Measurements from ENCODE around the gene TYW1. TPM values are rescaled to one million over a fixed set of nuclear protein-coding genes. Genes with fewer than 3 reads are reported as not detected.

TYW1 gene
- total and polyA plus RNA-seq, 2 of the 8 experiments (the other 6 are each of a cell fraction or from before 2014, with no cell fraction given), result 8.8 to 16.2 TPM

- H2BK20ac ChIP-seq (ENCODE audit: low read length), result no peak overlapping the region
- H3K36me3 ChIP-seq (ENCODE audit: control insufficient read depth in 2 of 4, insufficient read depth in 4 of 4, low read length in 3 of 4), result no peaks in the 10 kb centered on the region
- H3K4me3 ChIP-seq (ENCODE audit: extremely low read depth in 1 of 4, insufficient read depth in 2 of 4, low read depth in 3 of 4, low read length in 4 of 4), result no peak overlapping the region
- H3K23ac ChIP-seq (ENCODE audit: insufficient read length), result no peak overlapping the region
- H2BK15ac ChIP-seq (ENCODE audit: low read length), result no peak overlapping the region
- no peak overlapping the region for H4K91ac ChIP-seq (replicated peaks; ENCODE audit: insufficient read length, low read length)
- H3K14ac ChIP-seq (ENCODE audit: insufficient read length), result no peak overlapping the region
- no peak overlapping the region for H4K8ac ChIP-seq (ENCODE audit: extremely low read depth, insufficient read depth, low read length)
- H3K4ac ChIP-seq (replicated peaks; ENCODE audit: insufficient read length, low read depth, low read length), result no peak overlapping the region
- no peak overlapping the region for H4K5ac ChIP-seq (ENCODE audit: insufficient read length, low read depth, low read length)
- H3K27ac ChIP-seq (ENCODE audit: low read depth, low read length), result no peak overlapping the region
- POLR2A ChIA-PET (ENCODE audit: partially characterized antibody), result no interaction called here
- FAIRE-seq, result no peak
- H2BK5ac ChIP-seq (ENCODE audit: low read depth, low read length), result no peak overlapping the region
- no peak overlapping the region for H3K4me2 ChIP-seq (ENCODE audit: insufficient read depth in 1 of 2, low read depth in 2 of 2, low read length in 2 of 2)
- no peak overlapping the region for H2AK5ac ChIP-seq (ENCODE audit: low read depth, low read length)
- no peak overlapping the region for H3K56ac ChIP-seq (replicated peaks; ENCODE audit: insufficient read length, low read depth, low read length)
- CTCF ChIA-PET (ENCODE audit: partially characterized antibody), result interaction anchor here (0.7 kb wide), 1 partner anchor 672 kb away, joined by 3 read pairs; no protein-coding TSS in a partner anchor
- 100% methylated on average over 4 of the region's 4 CpGs; no CpG with 5 or more reads in 1 of the 2 experiments for whole genome bisulfite sequencing, 2 experiments (ENCODE audit: extremely low coverage in 1 of 2, insufficient coverage in 1 of 2, insufficient read length in 1 of 2, insufficient replicate concordance in 2 of 2, low coverage in 1 of 2, low lambda C conversion rate in 2 of 2, missing lambda C conversion rate in 1 of 2)
- no peaks in the 10 kb centered on the region for H3K9me3 ChIP-seq (ENCODE audit: insufficient read depth in 2 of 2, low read depth in 1 of 2, low read length in 1 of 2)
- H3K79me1 ChIP-seq (ENCODE audit: low read depth, low read length), result no peaks in the 10 kb centered on the region
- H3K23me2 ChIP-seq (ENCODE audit: low read depth, low read length), result peaks cover 3% of the 10 kb centered on the region; the same call in 1 of the 2 replicates
- no peak overlapping the region for H3K18ac ChIP-seq (ENCODE audit: extremely low read depth, low read length)
- no peak overlapping the region for H2BK12ac ChIP-seq (ENCODE audit: low read depth, low read length)
- no peak overlapping the region for H2AFZ ChIP-seq (ENCODE audit: low read length)
- H3K9ac ChIP-seq (replicated peaks in 1 of 4; ENCODE audit: extremely low read depth in 1 of 4, low read depth in 3 of 4, low read length in 3 of 4), result no peak overlapping the region
- H3K4me1 ChIP-seq (replicated peaks in 1 of 4; ENCODE audit: control insufficient read depth in 3 of 4, insufficient read depth in 4 of 4, low read length in 3 of 4), result no peaks in the 10 kb centered on the region
- no peak for DNase-seq (ENCODE audit: low read depth in 1 of 2, low spot score in 2 of 2)
- no peaks in the 10 kb centered on the region for H3K27me3 ChIP-seq (replicated peaks in 1 of 4; ENCODE audit: control insufficient read depth in 3 of 4, extremely low read depth in 1 of 4, insufficient read depth in 3 of 4, low read length in 3 of 4)
- no peaks in the 10 kb centered on the region for H3K79me2 ChIP-seq (ENCODE audit: control insufficient read depth in 1 of 2, insufficient read depth in 2 of 2, low read length in 2 of 2)
- peaks cover 0 to 2% of the 10 kb centered on the region in 2 experiments for H4K20me1 ChIP-seq (replicated peaks in 1 of 2; ENCODE audit: control insufficient read depth in 1 of 2, insufficient read depth in 2 of 2, low read length in 2 of 2)
- H2BK120ac ChIP-seq (replicated peaks; ENCODE audit: low read depth, low read length), result no peak overlapping the region
- TF ChIP-seq BRCA1 (IDR thresholded peaks at IDR 0.05; ENCODE audit: low read depth, low read length), result no peak
- TF ChIP-seq SAP30 (IDR thresholded peaks at IDR 0.05; ENCODE audit: insufficient read depth, insufficient replicate concordance, low read length), result no peak
- TF ChIP-seq, protein P1, sequence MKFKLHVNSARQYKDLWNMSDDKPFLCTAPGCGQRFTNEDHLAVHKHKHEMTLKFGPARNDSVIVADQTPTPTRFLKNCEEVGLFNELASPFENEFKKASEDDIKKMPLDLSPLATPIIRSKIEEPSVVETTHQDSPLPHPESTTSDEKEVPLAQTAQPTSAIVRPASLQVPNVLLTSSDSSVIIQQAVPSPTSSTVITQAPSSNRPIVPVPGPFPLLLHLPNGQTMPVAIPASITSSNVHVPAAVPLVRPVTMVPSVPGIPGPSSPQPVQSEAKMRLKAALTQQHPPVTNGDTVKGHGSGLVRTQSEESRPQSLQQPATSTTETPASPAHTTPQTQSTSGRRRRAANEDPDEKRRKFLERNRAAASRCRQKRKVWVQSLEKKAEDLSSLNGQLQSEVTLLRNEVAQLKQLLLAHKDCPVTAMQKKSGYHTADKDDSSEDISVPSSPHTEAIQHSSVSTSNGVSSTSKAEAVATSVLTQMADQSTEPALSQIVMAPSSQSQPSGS (IDR thresholded peaks at IDR 0.05; ENCODE audit: low read length), result no peak
- TF ChIP-seq CEBPB (IDR thresholded peaks at IDR 0.05; ENCODE audit: low read depth, low read length), result no peak
- TF ChIP-seq RXRA (IDR thresholded peaks at IDR 0.05; ENCODE audit: insufficient read depth, low read depth, low read length), result no peak
- TF ChIP-seq SP1 (IDR thresholded peaks at IDR 0.05; ENCODE audit: low read depth, low read length), result no peak
Observed at GRCh38 chr7:67209256-67209655, 212.6 kb downstream of the TYW1 start.

Measured in H1 (cell line).